ENCODE data around the gene ARHGEF9. TPM values are rescaled to one million over a fixed set of nuclear protein-coding genes. Genes with fewer than 3 reads are reported as not detected.
A peak's percentile ranks its signal among the peaks of the same experiment; 100 is the strongest.

Gene ARHGEF9
- total RNA-seq, 1 donor from 2014 or later: 40.7 TPM

- no peak overlapping the region for H3K4me3 Mint-ChIP-seq (ENCODE audit: unreplicated experiment)
- H3K4me1 Mint-ChIP-seq (ENCODE audit: unreplicated experiment): peaks cover 73% of the 10 kb centered on the region
- TF ChIP-seq CTCF (IDR thresholded peaks at IDR 0.05): no peak
- no peaks in the 10 kb centered on the region for H3K36me3 Mint-ChIP-seq (ENCODE audit: unreplicated experiment)
- H3K9me3 Mint-ChIP-seq (ENCODE audit: unreplicated experiment): peaks cover 11% of the 10 kb centered on the region
- H3K27ac Mint-ChIP-seq (ENCODE audit: unreplicated experiment): peak overlapping the region; percentile 87
- H3K27me3 Mint-ChIP-seq (ENCODE audit: unreplicated experiment): no peaks in the 10 kb centered on the region
- DNase-seq (ENCODE audit: extremely low spot score, unreplicated experiment): no peak
Observed at GRCh38 chrX:63747331-63747730, 37.7 kb downstream of the ARHGEF9 start.

- Mint-ChIP-seq H3K4me1 (ENCODE audit: unreplicated experiment) (peaks cover 67% of the 10 kb centered on the region), H3K27ac (ENCODE audit: unreplicated experiment) (peak overlapping the region; percentile 87), H3K27me3 (ENCODE audit: unreplicated experiment) (no peaks in the 10 kb centered on the region), H3K4me3 (ENCODE audit: unreplicated experiment) (no peak overlapping the region), H3K9me3 (ENCODE audit: unreplicated experiment) (peaks cover 12% of the 10 kb centered on the region), H3K36me3 (ENCODE audit: unreplicated experiment) (no peaks in the 10 kb centered on the region)
- DNase-seq (ENCODE audit: extremely low spot score, unreplicated experiment): no peak
- no peak for TF ChIP-seq CTCF (IDR thresholded peaks at IDR 0.05)
Observed at GRCh38 chrX:63746715-63747114, 38.3 kb downstream of the ARHGEF9 start.

- H3K36me3 Mint-ChIP-seq (ENCODE audit: unreplicated experiment): no peaks in the 10 kb centered on the region
- DNase-seq (ENCODE audit: extremely low spot score, unreplicated experiment): no peak
- TF ChIP-seq CTCF (IDR thresholded peaks at IDR 0.05): no peak
- peaks cover 12% of the 10 kb centered on the region for H3K9me3 Mint-ChIP-seq (ENCODE audit: unreplicated experiment)
- H3K4me3 Mint-ChIP-seq (ENCODE audit: unreplicated experiment): no peak overlapping the region
- peaks cover 62% of the 10 kb centered on the region for H3K4me1 Mint-ChIP-seq (ENCODE audit: unreplicated experiment)
- peak overlapping the region; percentile 9 for H3K27ac Mint-ChIP-seq (ENCODE audit: unreplicated experiment)
- H3K27me3 Mint-ChIP-seq (ENCODE audit: unreplicated experiment): no peaks in the 10 kb centered on the region
Observed at GRCh38 chrX:63746278-63746677, 38.7 kb downstream of the ARHGEF9 start.

GRCh38 chrX:63744850-63745394, 40.1 kb downstream of the ARHGEF9 start:
- peaks cover 12% of the 10 kb centered on the region for H3K9me3 Mint-ChIP-seq (ENCODE audit: unreplicated experiment)
- no peak overlapping the region for H3K27ac Mint-ChIP-seq (ENCODE audit: unreplicated experiment)
- no peaks in the 10 kb centered on the region for H3K27me3 Mint-ChIP-seq (ENCODE audit: unreplicated experiment)
- no peak for DNase-seq (ENCODE audit: extremely low spot score, unreplicated experiment)
- no peak for TF ChIP-seq CTCF (IDR thresholded peaks at IDR 0.05)
- H3K4me1 Mint-ChIP-seq (ENCODE audit: unreplicated experiment): peaks cover 52% of the 10 kb centered on the region
- H3K4me3 Mint-ChIP-seq (ENCODE audit: unreplicated experiment): no peak overlapping the region
- no peaks in the 10 kb centered on the region for H3K36me3 Mint-ChIP-seq (ENCODE audit: unreplicated experiment)

GRCh38 chrX:63743596-63743995, 41.4 kb downstream of the ARHGEF9 start:
- DNase-seq (ENCODE audit: extremely low spot score, unreplicated experiment): no peak
- Mint-ChIP-seq H3K4me1 (ENCODE audit: unreplicated experiment) (peaks cover 57% of the 10 kb centered on the region), H3K9me3 (ENCODE audit: unreplicated experiment) (peaks cover 12% of the 10 kb centered on the region), H3K27me3 (ENCODE audit: unreplicated experiment) (no peaks in the 10 kb centered on the region), H3K27ac (ENCODE audit: unreplicated experiment) (no peak overlapping the region), H3K4me3 (ENCODE audit: unreplicated experiment) (no peak overlapping the region), H3K36me3 (ENCODE audit: unreplicated experiment) (no peaks in the 10 kb centered on the region)
- TF ChIP-seq CTCF (IDR thresholded peaks at IDR 0.05): no peak

All from osteocyte (in vitro differentiated cells).